HK-2 (cell line): ENCODE measurements around the gene DCP2.

ENCODE experiments used
- DNase-seq: peaks from one replicate; pipeline ENCODE4 v3.0.0-alpha.2; 2018; ENCODE audit not compliant: unreplicated experiment

Gene DCP2

GRCh38 chr5:113020461-113021273, 44.1 kb downstream of the DCP2 start:
- DNase-seq = no peak

- DNase-seq = no peak
Measured at GRCh38 chr5:113022661-113023060, 46.1 kb downstream of the DCP2 start.

GRCh38 chr5:113024076-113024697, 47.6 kb downstream of the DCP2 start:
- no peak for DNase-seq

DNA sequence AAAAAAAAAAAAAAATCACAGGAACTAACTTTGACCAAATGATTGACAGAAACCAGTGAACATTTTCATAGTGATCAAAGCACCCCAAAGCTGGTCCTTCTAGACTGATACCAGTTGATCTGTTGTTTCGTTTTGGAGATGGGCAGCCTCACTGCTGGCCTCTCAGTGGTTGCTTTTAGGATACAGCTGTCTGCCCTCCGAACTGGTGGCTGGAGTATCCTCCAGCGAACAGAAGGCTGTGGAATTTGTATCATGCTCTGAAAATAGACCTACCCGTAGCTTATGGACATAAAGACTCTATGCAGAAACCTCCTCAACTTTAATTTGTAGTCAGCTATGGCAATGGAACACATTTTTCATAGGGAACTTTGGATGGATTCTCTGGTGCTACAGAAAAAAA, 49.0 kb downstream of the DCP2 start:
- DNase-seq = no peak

GRCh38 chr5:113026211-113026610, 49.6 kb downstream of the DCP2 start:
- no peak for DNase-seq

GRCh38 chr5:113027015-113027414, 50.4 kb downstream of the DCP2 start:
- DNase-seq = no peak

- no peak for DNase-seq
Measured at GRCh38 chr5:113027431-113027830, 50.8 kb downstream of the DCP2 start.

DNA sequence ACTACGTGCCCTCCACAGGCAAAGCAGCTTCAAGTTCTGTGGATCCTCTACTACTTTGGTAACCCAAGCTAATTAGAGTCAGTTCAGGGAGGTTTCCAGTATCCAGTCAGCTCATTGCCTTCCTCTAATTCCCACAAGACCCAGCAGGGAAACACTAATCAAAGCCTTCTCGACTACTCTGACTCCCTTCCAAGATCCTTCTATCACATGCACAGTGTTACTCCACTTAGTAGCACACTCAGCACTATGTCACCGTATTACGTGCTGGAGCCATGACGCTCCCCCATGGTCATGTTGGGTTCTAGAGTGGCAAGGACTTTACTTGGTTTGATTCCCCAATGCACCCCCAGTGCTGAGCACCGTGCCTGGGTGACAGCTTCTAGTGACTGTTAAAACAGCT, 53.0 kb downstream of the DCP2 start:
- DNase-seq = no peak

DNA sequence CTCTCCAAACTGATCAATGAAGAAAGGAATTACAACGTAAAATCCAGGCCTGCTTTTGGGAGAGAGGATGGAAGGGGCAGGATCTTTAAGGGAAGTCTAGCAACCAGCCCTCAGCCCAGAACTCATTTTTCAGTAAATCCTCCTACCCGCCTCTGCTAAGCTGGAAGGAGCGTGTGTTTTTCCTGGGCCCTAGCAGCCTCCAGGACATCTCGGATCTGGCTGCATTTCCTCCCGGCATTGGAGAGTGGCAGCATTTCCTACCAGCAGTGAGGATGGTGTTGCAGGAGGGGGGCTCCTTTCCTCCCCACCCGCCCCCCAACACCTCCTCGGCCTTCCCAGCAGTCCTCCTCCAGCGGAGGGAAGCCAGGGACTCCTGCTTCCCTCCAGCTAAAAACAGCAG, 54.5 kb downstream of the DCP2 start:
- no peak for DNase-seq

DNA sequence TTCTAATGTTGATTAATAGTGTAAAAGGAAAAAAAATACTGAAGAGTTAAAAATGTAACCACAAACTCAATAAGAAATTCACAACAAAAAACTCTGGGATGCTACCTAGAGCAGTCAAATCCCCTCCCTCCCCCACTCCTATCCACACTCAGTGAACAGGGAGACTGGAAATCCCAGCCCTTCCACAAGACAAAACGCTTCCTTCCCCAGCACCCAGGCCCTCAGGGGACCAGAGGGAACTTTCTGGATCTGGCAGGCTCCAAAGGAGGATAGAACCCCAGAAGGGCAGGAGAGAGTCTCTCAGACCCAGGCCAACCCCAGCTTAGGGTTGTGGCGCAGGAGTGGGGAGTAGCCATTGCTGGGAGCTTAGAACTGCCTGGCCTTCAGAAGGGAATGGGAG, 55.0 kb downstream of the DCP2 start:
- DNase-seq = no peak

- DNase-seq = no peak
Measured at GRCh38 chr5:113034182-113034773, 57.7 kb downstream of the DCP2 start.

- no peak for DNase-seq
Measured at GRCh38 chr5:113035096-113035495, 58.5 kb downstream of the DCP2 start.

GRCh38 chr5:113036321-113036720, 59.7 kb downstream of the DCP2 start:
- DNase-seq = no peak

- DNase-seq = no peak
Measured at GRCh38 chr5:113036826-113037225, 60.2 kb downstream of the DCP2 start.

DNA sequence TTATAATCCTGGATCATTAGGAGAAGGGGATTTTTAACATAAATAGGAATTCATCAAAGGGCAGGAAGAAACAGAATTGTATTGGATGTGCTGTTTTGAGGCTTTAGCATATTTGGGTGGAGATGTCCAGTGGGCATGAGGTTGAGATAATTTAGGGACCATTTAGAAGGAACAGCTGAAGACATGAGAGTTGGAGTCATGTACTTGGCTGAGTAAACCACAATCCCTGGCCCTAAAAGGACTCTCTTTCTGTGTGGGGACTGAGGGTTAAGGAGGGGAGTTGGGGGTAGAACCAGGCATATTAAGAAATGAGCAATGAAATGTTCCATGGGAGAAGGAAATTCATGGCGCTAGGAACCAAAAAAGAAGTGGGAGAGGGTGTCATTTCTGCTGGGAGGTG, 61.5 kb downstream of the DCP2 start:
- no peak for DNase-seq

DNA sequence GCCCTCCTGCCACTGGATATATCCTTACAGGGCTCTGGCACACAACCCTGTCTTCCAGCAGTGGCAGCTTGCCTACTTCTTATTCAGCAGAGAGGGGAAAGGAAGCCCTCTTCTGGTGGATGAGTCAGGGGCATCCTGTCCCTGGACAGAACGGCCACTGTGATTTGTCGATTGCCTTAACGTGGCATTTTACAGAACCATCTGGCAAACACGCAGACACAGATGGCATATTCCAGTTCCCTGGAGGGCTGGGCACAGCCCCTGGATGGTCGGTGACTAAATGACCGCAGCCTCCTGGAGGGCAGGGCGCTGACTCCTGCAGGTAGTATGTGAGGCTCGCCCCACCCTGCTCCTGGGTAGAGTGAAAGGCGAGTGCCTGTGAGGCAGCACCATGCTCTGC, 62.1 kb downstream of the DCP2 start:
- no peak for DNase-seq

DNA sequence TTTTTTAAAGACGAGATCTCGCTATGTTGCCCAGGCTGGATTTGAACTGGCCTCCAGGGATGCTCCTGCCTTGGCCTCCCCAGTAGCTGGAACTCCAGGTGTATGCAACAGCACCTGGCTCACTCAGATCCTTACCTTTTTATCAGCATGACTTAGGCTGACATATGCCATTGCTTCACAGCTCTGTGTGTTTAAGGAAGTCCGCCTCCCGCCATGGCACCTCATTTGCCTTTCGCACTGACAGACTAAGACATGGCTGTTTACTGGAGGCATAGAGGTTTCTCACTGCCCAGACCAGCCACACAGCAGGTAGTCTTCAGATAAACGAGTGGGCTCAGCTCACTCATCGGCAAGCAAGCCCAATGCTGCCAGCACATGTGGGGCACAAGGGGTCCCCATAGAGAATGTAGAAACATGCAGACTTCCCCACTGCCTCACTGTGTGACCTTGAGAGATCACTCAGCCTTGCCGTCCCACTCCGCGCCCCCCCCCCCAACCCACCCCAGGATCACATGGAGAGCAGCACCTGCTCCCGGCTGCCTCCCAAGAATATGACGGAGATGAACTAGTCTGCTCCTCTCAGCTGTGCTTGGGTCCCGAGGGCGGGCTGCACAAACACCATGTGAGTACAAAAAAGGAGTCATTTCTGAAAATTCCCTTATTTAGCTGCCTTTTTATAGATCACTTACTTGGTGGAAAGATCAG, 62.8 kb downstream of the DCP2 start:
- DNase-seq = no peak

GRCh38 chr5:113039934-113040285, 63.3 kb downstream of the DCP2 start:
- DNase-seq = no peak

- no peak for DNase-seq
Measured at GRCh38 chr5:113040672-113041260, 64.2 kb downstream of the DCP2 start.

DNA sequence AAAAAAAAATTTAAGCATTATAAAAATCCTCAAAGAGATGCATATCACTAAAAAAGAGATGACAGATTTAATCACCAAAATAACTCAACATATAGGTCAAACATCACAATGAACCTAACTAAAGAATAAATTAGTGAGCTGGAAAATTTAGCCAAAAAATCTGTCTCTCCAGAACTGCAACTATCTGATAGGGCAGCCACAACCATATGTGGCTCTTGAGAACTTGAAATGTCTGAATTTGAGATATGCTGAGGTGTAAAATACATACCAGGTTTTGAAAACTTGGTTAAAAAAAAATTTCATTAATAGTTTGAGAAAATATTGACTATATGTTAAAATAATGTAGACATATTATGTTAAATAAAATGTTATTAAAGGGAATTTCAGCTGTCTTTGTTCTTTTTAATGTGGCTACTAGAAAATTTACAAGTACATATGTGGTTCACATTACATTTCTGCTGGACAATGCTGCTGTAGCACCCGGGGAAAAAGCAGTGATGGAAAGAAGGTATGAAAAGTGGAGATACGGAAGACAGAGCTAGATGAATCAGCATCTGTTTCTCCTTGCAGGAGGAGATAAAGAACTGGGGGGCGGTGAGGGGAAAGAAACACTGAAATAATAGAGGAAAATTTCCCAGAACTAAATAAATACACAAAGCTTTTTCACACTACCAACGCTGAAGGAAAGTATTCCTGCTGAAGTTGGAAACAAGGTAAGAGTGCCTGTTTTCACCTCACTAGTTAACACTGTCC, 66.1 kb downstream of the DCP2 start:
- DNase-seq = no peak

- peak; percentile 41 for DNase-seq
Measured at GRCh38 chr5:113043491-113043931, 66.9 kb downstream of the DCP2 start.
